Suprapubic skin (tissue), 3 donors: ENCODE data around the gene TRAF7.

ENCODE experiments used
- CTCF ChIP-seq, 2 donors: fragments of 200-600 bp in 1 of 2; fragments of 450-650 bp in 1 of 2; sonication (generic) in 1 of 2; IDR thresholded peaks; one replicate each; pipeline ENCODE4 v1.5.1; 2016 to 2019; ENCODE audit warnings: antibody characterized with exemption in 2 of 2, mild to moderate bottlenecking in 1 of 2, moderate library complexity in 1 of 2
- POLR2A ChIP-seq, 2 donors: fragments of 450-650 bp; IDR thresholded peaks; one replicate each; pipeline ENCODE4 v1.6.1; 2017; ENCODE audit warnings: antibody characterized with exemption in 2 of 2, mild to moderate bottlenecking in 2 of 2, moderate library complexity in 2 of 2

GRCh38 chr16:2206780-2207433 lies 51.3 kb downstream of the TRAF7 start:
- TF ChIP-seq POLR2A (IDR thresholded peaks at IDR 0.05) = no peak
- TF ChIP-seq CTCF (IDR thresholded peaks at IDR 0.05) = no peak
